SK-N-SH treated with all-trans-retinoic acid at 6 μM for 48 hours (cell line): Measurements from ENCODE around the gene MESP1.
A peak's percentile ranks its signal among the peaks of the same experiment; 100 is the strongest.

Source experiments
- ATAC-seq: fragments of 200-7000 bp; cut with Tn5 transposase; 3 replicates; pipeline ENCODE4 v1.9.1; 2020; ENCODE audit warnings: mild to moderate bottlenecking, moderate library complexity
- ARNTL ChIP-seq: fragments of 450-650 bp; formaldehyde crosslinking; IDR thresholded peaks from 2 replicates; pipeline ENCODE4 v1.5.0; 2020; ENCODE audit warnings: low read depth, mild to moderate bottlenecking, moderate library complexity, borderline replicate concordance
- BACH2 ChIP-seq: fragments of 250-450 bp; sonication (Bioruptor Pico); IDR thresholded peaks from 2 replicates; pipeline ENCODE4 v1.9.0; 2021; ENCODE audit warnings: mild to moderate bottlenecking, borderline replicate concordance
- CSDC2 ChIP-seq: fragments of 250-450 bp; sonication (Bioruptor Pico); IDR thresholded peaks from 2 replicates; pipeline ENCODE4 v1.5.0; 2020; ENCODE audit warnings: mild to moderate bottlenecking, moderate library complexity
- ESRRG ChIP-seq: fragments of 250-450 bp; sonication (Bioruptor Pico); IDR thresholded peaks from 2 replicates; pipeline ENCODE4 v1.6.1; 2021; ENCODE audit warnings: mild to moderate bottlenecking
- OSR1 ChIP-seq: fragments of 250-450 bp; sonication (Bioruptor Pico); IDR thresholded peaks from 2 replicates; pipeline ENCODE4 v1.8.0; 2022; ENCODE audit warnings: moderate library complexity, mild to moderate bottlenecking, inconsistent platforms
- POU6F1 ChIP-seq: fragments of 250-450 bp; sonication (Bioruptor Pico); IDR thresholded peaks from 2 replicates; pipeline ENCODE4 v1.8.0; 2021; ENCODE audit warnings: low read depth, mild to moderate bottlenecking, moderate library complexity, borderline replicate concordance
- RARB ChIP-seq: fragments of 250-450 bp; sonication (Bioruptor Pico); IDR thresholded peaks from 2 replicates; pipeline ENCODE4 v1.8.0; 2021; ENCODE audit warnings: mild to moderate bottlenecking, moderate library complexity
- SNAI2 ChIP-seq: fragments of 250-450 bp; sonication (Bioruptor Pico); IDR thresholded peaks from 2 replicates; pipeline ENCODE4 v1.5.0; 2020; ENCODE audit warnings: mild to moderate bottlenecking, moderate library complexity
- TCF4 ChIP-seq: fragments of 250-450 bp; sonication (Bioruptor Pico); IDR thresholded peaks from 2 replicates; pipeline ENCODE4 v1.8.0; 2021; ENCODE audit warnings: mild to moderate bottlenecking, moderate library complexity, borderline replicate concordance
- TOX ChIP-seq: fragments of 250-450 bp; sonication (Bioruptor Pico); IDR thresholded peaks from 2 replicates; pipeline ENCODE4 v1.8.0; 2021; ENCODE audit warnings: mild to moderate bottlenecking, moderate library complexity, borderline replicate concordance
- ZFP3 ChIP-seq: fragments of 250-450 bp; sonication (Bioruptor Pico); IDR thresholded peaks from 2 replicates; pipeline ENCODE4 v1.5.0; 2020; ENCODE audit warnings: mild to moderate bottlenecking, moderate library complexity
- ZNF565 ChIP-seq: fragments of 450-650 bp; formaldehyde crosslinking; conservative IDR thresholded peaks from 2 replicates; pipeline ENCODE4 v1.5.0; 2020; ENCODE audit warnings: low read depth, mild to moderate bottlenecking, moderate library complexity
- ZNF70 ChIP-seq: fragments of 450-650 bp; formaldehyde crosslinking; IDR thresholded peaks from 2 replicates; pipeline ENCODE4 v1.5.0; 2020; ENCODE audit warnings: mild to moderate bottlenecking, moderate library complexity
- TF ChIP-seq, protein P1 (sequence below): fragments of 250-450 bp; sonication (Bioruptor Pico); IDR thresholded peaks from 2 replicates; pipeline ENCODE4 v1.8.0; 2020; ENCODE audit warnings: mild to moderate bottlenecking, moderate library complexity, borderline replicate concordance
- TF ChIP-seq, protein P2 (sequence below): fragments of 250-450 bp; sonication (Bioruptor Pico); IDR thresholded peaks from 2 replicates; pipeline ENCODE4 v1.5.0; 2020; ENCODE audit warnings: mild to moderate bottlenecking, moderate library complexity

MESP1 gene

DNA sequence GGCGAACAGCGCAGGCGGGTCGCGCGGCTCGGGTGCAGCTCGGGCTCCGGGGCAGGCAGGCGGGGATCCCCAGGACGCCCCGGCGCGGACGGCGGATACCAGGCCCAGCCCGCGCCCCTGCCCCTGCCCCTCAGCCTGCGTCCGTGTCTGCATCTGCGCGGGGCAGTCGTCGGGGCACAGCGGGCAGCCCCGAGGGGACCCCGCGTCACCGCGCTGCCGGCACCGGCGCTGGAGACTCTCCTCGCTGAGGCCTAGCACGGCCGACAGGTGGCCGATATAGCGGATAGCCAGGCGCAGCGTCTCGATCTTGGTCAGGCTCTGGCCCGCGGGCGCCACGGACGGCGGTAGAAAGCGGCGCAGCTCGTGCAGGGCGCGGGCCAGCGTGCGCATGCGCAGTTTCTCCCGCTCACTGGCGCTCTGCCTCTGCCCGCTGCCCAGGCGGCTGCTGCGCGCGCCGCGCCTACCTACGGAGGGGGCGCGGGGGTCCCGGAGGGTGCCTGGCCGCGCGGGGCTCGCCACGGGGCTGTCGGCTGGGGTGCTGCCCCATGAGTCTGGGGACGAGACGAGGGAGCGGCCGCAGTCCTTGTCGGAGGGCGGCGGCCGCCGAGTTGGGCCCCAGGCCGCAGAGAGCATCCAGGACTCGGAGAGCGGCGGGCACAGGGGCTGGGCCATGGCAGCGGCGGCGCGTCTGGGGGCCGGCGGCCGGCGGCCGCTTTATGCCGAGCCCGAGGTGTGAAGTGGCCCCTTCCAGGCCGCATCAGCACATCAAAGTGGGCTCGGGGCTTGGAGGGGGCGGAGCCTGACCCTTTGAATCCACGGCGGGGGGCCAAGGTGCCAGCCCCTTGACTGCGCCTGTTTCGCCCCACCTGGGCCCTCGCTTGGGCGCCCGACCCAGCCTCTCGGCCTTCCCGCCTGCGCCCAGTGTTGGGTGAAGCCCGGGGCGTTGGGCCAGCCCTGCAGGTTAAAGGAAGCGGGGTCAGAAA lies at the start of gene MESP1:
Gene MESP1, minus strand, starts transcription at position 690 of the 983 bp plus-strand sequence. Its CDS starts 18 bp downstream, at position 672.
- TF ChIP-seq ZFP3, result 0 out of 2 replicates have a peak, but pooled peaks have one; percentile 25
- TF ChIP-seq BACH2 (CRISPR knock-in tag), result no peak
- ATAC-seq, result peak; percentile 97

DNA sequence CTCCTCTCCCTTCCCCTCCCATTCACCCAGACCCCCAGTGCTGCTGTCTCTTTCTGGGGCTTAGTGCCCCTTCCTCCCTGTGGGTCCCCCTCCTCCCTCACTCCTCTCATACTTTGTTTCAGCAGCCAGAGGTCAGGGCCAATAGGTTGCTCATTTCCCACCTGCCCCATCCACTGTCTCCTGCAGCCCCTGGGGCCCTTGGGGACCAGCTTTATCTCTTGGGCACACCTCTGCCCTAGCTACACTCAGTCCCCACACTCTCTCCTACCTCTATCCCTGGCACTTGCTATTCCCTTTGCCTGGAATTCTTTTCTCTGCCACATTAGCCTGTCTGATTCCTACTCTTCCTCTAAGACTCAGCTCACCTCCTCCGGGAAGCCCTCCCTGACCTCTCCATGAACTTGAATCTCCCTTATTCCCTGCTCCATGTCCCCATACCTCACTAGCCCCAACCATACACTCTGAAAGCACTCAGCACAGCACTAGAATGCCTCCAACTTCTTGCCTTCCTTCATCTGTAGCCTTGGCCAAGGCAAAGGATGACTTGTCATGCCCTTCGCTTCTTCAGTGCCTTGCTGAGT lies 49.0 kb upstream of the MESP1 start:
- TF ChIP-seq ZFP3 (no peak), ZNF70 (no peak), TCF4 (CRISPR knock-in tag) (no peak), ARNTL (no peak), RARB (no peak), ESRRG (CRISPR knock-in tag) (no peak), CSDC2 (CRISPR knock-in tag) (no peak), BACH2 (CRISPR knock-in tag) (no peak), POU6F1 (CRISPR knock-in tag) (no peak), OSR1 (CRISPR knock-in tag) (no peak), TOX (CRISPR knock-in tag) (no peak), ZNF565 (no peak)
- TF ChIP-seq, protein P1, sequence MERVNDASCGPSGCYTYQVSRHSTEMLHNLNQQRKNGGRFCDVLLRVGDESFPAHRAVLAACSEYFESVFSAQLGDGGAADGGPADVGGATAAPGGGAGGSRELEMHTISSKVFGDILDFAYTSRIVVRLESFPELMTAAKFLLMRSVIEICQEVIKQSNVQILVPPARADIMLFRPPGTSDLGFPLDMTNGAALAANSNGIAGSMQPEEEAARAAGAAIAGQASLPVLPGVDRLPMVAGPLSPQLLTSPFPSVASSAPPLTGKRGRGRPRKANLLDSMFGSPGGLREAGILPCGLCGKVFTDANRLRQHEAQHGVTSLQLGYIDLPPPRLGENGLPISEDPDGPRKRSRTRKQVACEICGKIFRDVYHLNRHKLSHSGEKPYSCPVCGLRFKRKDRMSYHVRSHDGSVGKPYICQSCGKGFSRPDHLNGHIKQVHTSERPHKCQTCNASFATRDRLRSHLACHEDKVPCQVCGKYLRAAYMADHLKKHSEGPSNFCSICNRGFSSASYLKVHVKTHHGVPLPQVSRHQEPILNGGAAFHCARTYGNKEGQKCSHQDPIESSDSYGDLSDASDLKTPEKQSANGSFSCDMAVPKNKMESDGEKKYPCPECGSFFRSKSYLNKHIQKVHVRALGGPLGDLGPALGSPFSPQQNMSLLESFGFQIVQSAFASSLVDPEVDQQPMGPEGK (CRISPR knock-in tag), result no peak
- TF ChIP-seq, protein P2, sequence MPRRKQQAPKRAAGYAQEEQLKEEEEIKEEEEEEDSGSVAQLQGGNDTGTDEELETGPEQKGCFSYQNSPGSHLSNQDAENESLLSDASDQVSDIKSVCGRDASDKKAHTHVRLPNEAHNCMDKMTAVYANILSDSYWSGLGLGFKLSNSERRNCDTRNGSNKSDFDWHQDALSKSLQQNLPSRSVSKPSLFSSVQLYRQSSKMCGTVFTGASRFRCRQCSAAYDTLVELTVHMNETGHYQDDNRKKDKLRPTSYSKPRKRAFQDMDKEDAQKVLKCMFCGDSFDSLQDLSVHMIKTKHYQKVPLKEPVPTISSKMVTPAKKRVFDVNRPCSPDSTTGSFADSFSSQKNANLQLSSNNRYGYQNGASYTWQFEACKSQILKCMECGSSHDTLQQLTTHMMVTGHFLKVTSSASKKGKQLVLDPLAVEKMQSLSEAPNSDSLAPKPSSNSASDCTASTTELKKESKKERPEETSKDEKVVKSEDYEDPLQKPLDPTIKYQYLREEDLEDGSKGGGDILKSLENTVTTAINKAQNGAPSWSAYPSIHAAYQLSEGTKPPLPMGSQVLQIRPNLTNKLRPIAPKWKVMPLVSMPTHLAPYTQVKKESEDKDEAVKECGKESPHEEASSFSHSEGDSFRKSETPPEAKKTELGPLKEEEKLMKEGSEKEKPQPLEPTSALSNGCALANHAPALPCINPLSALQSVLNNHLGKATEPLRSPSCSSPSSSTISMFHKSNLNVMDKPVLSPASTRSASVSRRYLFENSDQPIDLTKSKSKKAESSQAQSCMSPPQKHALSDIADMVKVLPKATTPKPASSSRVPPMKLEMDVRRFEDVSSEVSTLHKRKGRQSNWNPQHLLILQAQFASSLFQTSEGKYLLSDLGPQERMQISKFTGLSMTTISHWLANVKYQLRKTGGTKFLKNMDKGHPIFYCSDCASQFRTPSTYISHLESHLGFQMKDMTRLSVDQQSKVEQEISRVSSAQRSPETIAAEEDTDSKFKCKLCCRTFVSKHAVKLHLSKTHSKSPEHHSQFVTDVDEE (CRISPR knock-in tag), result no peak
- ATAC-seq, result no peak

DNA sequence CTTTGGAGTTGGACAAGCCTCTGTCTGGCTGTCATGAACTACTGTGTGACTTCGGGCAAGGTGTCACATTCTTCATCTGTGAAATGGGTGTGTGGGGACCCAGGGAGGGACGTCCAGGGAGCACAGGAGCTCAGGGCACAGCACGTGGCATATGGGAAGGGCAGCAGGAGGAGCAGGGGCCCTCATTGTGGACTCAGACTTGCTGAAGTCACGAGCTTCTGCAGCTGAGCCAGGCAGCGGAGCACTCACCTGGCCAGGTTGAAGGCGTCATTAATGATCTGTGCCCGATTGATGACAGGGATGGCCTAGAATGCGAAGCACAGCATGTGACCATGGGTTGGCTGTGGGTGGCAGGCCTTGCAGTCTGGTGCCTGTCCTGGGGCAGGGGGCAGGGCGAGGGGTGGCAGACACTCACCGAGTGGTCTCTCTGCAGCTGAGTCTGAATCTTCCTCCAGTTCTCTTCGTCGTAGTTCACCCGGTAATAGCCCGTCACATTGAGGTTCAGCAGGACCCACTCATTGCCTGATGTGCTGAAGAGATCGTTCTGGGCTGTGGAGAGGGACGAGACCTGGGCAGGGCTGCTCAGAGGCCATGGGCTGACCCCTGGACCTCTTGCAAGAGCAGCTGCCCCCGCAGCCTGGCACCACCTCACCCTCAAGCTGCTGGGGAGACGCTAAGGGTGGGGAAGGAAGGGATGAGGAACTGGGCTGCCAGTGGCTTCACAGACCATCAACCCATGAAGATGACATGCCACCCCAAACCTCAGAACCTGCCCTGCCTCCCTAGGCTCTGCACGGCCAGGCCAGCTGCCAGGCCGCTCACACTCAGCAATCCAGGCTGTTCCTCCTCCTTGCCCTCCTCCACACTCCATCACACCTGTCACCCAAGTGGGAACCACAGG lies 48.2 kb upstream of the MESP1 start:
- TF ChIP-seq SNAI2 (CRISPR knock-in tag), result no peak
- TF ChIP-seq, protein P2 (CRISPR knock-in tag), result no peak
- no peak for ATAC-seq
